HG03066 (cell line): ENCODE measurements around the gene MSH6.
"Not testable (repeated sequence)": the region's sequence is repeated elsewhere in the genome, so short reads cannot be mapped to it uniquely, and the experiment has no call there.

Experiments
- ATAC-seq: cut with Tn5 transposase; IDR thresholded peaks from one replicate; pipeline ENCODE4 v1.9.1; 2021; ENCODE audit warnings: low read depth; ENCODE audit not compliant: unreplicated experiment

The MSH6 gene

GRCh38 chr2:47842846-47843245 lies 59.9 kb downstream of the MSH6 start:
- ATAC-seq = no peak

GRCh38 chr2:47843407-47843806 lies 60.5 kb downstream of the MSH6 start:
- no peak for ATAC-seq

GRCh38 chr2:47844162-47844561 lies 61.2 kb downstream of the MSH6 start:
- no peak for ATAC-seq

- ATAC-seq = no peak
Measured at GRCh38 chr2:47849368-47849767, 66.4 kb downstream of the MSH6 start.

- no peak for ATAC-seq
Measured at GRCh38 chr2:47850198-47850597, 67.3 kb downstream of the MSH6 start.

GRCh38 chr2:47853067-47853777 lies 70.3 kb downstream of the MSH6 start:
- not testable (repeated sequence) for ATAC-seq
